Neutrophil (primary cell): Measurements from ENCODE around the gene PLA2G4B.

Source experiments
- H3K27ac ChIP-seq: fragments of 200-600 bp; sonication (generic); 2 replicates; pipeline ENCODE4 v1.5.1; 2016; ENCODE audit warnings: mild to moderate bottlenecking, moderate library complexity
- H3K27me3 ChIP-seq: fragments of 200-600 bp; sonication (generic); 2 replicates; pipeline ENCODE4 v1.6.0; 2016; ENCODE audit warnings: mild to moderate bottlenecking
- H3K36me3 ChIP-seq: fragments of 200-600 bp; sonication (generic); 2 replicates; pipeline ENCODE4 v1.5.1; 2017
- H3K4me1 ChIP-seq, 2 experiments: fragments of 200-600 bp in 1 of 2; sonication (generic) in 1 of 2; 1 replicate in 1 of 2; 2 replicates in 1 of 2; pipeline versions ENCODE4 v1.5.1 to v1.6.1; 2013 to 2016; ENCODE audit warnings: low read depth in 1 of 2, low read length in 1 of 2, mild to moderate bottlenecking in 1 of 2, moderate library complexity in 1 of 2; ENCODE audit not compliant: control insufficient read depth in 1 of 2, insufficient read depth in 1 of 2
- H3K4me3 ChIP-seq, 2 experiments: fragments of 200-600 bp in 1 of 2; sonication (generic) in 1 of 2; 1 replicate in 1 of 2; 2 replicates in 1 of 2; pipeline ENCODE4 v1.5.1; 2013 to 2016; ENCODE audit warnings: low read depth in 1 of 2, low read length in 1 of 2, mild to moderate bottlenecking in 1 of 2, moderate library complexity in 1 of 2
- H3K9me3 ChIP-seq: fragments of 200-600 bp; sonication (generic); 2 replicates; pipeline ENCODE4 v1.5.1; 2016
- CTCF ChIP-seq: fragments of 200-600 bp; sonication (generic); IDR thresholded peaks from 2 replicates; pipeline ENCODE4 v1.5.1; 2016; ENCODE audit warnings: antibody characterized with exemption

The PLA2G4B gene

GRCh38 chr15:41791547-41791937 is 47.1 kb upstream of the PLA2G4B start:
- no peak for TF ChIP-seq CTCF
- no peaks in the 10 kb centered on the region for H3K36me3 ChIP-seq
- H3K4me3 ChIP-seq: no peak overlapping the region
- no peaks in the 10 kb centered on the region for H3K4me1 ChIP-seq
- no peaks in the 10 kb centered on the region for H3K27me3 ChIP-seq
- no peak overlapping the region for H3K27ac ChIP-seq
- no peaks in the 10 kb centered on the region for H3K9me3 ChIP-seq

- Histone ChIP-seq H3K27me3 (no peaks in the 10 kb centered on the region), H3K4me3 (no peak overlapping the region), H3K27ac (no peak overlapping the region), H3K9me3 (no peaks in the 10 kb centered on the region), H3K4me1 (no peaks in the 10 kb centered on the region), H3K36me3 (no peaks in the 10 kb centered on the region)
- no peak for TF ChIP-seq CTCF
These were observed 46.5 kb upstream of the PLA2G4B start for GRCh38 chr15:41792000-41792637.

GRCh38 chr15:41794081-41794480 is 44.6 kb upstream of the PLA2G4B start:
- H3K4me1 ChIP-seq: no peaks in the 10 kb centered on the region

GRCh38 chr15:41795996-41796856 is 42.4 kb upstream of the PLA2G4B start:
- H3K4me1 ChIP-seq: no peaks in the 10 kb centered on the region
- H3K27me3 ChIP-seq: no peaks in the 10 kb centered on the region
- no peak overlapping the region for H3K27ac ChIP-seq
- no peaks in the 10 kb centered on the region for H3K36me3 ChIP-seq
- H3K9me3 ChIP-seq: no peaks in the 10 kb centered on the region
- no peak overlapping the region for H3K4me3 ChIP-seq
- no peak for TF ChIP-seq CTCF

More at GRCh38 chr15:41794081-41794480, 44.6 kb upstream of the PLA2G4B start:
- Histone ChIP-seq H3K9me3 (no peaks in the 10 kb centered on the region), H3K36me3 (no peaks in the 10 kb centered on the region), H3K4me3 (no peak overlapping the region), H3K27ac (no peak overlapping the region), H3K27me3 (no peaks in the 10 kb centered on the region)
- no peak for TF ChIP-seq CTCF

GRCh38 chr15:41797201-41797944 is 41.3 kb upstream of the PLA2G4B start:
- Histone ChIP-seq H3K4me3 (no peak overlapping the region), H3K36me3 (no peaks in the 10 kb centered on the region), H3K27ac (no peak overlapping the region), H3K9me3 (no peaks in the 10 kb centered on the region), H3K27me3 (no peaks in the 10 kb centered on the region), H3K4me1 (no peaks in the 10 kb centered on the region)
- TF ChIP-seq CTCF: no peak
